ENCODE measurements around the gene PSME4.

PSME4 gene

DNA sequence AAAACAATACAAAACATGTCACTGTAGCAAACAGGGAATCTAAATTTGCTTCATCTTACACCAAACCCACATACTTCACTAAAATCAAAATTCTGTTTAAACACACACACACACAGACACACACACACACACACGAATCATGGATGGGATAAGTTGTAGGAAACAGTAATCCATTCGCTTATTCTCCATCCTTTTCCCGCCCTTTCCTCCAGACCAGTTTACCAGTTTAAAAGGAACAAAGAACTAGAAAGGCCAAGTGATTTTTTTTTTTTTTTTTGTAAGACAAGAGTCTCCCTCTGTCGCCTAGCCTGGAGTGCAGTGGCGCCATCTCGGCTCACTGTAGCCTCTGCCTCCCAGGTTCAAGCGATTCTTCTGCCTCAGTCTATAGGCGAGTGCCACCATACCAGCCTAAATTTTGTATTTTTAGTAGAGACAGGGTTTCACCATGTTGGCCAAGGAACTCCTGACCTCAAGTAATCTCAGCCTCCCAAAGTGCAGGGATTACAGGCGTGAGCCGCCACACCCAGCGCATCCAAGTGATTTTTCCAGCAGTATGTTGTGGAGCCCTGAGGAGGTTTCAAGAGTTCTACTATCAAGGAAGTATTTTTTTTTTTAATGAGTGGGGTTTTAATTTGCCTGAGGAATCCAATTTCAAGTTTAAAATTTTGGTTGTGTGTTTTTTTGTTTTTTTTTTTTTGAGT, 5.7 kb downstream of the PSME4 start:
- DNase-seq, result no peak

DNA sequence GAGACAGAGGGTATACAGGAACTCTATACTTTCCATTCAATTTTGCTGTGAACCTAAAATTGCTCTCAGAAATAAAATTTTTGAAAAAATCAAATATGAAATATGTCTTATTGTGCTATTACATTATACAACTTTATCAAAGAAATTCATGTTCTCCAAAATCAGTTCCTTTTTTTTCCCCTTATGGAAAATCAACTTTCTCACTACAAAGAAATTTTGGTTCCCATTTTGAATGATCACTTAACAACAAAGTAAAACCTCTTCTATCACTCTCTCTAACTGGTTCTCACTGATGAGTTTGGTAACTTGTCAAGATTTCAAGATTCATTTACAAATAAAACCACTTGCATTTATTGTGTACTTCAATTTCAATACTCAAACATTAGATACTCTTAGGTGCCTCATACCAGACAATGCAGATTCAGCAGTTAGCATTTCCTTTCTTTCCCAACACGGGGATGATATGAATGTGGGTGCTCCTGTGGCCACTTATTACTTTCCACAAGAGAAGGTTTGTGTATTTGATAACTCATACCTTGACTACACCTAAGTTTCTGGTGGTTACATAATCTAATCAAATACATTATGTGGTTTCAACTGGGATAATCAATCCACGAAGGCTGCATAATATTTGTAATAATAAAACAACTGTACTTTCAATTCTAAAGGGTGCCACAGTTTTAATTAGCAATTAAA, 6.4 kb downstream of the PSME4 start:
- DNase-seq, result no peak

DNA sequence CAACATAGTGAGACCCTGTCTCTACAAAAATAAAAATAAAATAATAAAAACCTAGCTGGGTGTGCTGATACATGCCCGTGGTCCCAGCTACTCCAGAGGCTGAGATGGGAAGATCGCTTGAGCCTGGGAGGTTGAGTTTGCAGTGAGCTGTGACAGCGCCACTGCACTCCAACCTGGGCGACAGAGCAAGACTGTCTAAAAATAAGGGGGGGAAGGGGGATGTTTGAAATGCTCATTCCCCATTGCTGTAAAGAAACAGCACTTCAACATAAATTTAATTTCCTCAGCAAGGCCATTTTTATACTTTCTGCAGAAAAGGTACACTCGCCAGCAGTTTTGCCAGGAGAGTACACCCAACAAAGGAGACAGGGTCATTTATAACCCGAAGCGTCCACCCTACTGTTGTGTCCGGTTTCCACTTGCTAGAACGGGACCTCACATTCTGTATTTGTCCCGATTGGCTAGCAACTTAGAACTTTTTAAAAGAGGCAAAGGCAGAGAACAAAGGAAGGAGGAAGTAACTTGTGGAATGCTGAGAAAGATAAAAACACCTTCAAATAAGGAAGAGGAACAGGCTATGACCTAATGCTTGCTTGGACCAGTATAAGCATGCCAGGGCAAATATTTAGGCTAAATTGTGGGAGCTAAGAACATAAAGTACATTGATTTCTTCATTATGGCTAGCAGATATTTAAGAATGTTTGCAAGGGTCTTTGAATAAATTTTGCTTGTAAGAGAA, 9.1 kb downstream of the PSME4 start:
- peak in 1 of 3 experiments; percentile 56 for DNase-seq

DNA sequence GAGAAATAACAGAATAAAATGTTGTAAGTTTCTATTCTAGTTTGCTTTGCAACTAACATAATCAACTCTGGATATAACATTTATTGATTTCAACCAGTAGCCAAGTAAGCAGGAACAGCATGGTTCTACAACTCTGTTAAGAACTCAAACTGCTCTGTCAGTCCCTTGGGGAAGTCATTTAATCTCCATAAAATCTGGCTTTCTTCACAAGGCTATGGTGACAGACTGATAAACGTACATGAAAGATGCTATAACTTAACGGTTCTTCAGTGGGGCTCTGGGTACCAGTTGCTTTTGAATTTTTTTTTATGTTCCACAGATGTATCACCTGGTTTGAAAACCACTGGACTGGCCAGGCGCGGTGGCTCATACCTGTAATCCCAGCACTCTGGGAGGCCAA, 10.3 kb downstream of the PSME4 start:
- peak in 1 of 3 experiments; percentile 13 for DNase-seq

DNA sequence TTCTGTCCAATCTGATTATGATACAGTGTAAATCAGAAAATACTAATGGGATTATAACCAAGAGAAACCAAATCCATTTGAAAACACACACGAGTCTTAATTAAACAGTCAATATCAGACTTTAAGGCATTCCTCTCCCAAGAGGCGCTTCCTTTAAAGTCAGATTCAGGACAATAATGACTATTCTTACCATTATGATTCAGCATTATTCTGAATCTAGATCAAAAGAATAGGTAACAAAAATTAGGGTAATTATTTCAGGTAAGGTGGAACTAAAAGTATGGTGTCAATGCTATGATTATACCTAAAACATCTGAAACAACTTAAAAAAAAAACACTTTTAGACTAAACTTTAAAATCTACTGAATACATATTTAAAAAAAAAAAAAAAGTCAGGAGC, 12.3 kb downstream of the PSME4 start:
- DNase-seq, result no peak

DNA sequence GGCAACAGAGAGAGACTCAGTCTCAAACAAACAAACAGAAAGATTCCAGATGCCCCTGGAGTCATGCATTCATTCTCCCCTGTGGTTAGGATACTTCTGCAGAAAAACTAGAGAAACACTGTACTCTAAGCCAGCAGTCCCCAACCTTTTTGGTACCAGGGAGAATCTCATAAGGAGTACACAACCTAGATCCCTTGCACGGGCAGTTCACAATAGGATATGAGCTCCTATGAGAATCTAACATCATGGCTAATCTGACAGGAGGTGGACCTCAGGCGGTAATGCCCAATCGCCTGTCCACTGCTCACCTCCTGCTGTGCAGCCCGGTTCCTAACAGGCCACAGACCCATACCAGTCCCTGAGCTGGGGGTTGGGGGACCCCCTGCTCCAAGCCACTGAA, 18.3 kb downstream of the PSME4 start:
- DNase-seq, result no peak

DNA sequence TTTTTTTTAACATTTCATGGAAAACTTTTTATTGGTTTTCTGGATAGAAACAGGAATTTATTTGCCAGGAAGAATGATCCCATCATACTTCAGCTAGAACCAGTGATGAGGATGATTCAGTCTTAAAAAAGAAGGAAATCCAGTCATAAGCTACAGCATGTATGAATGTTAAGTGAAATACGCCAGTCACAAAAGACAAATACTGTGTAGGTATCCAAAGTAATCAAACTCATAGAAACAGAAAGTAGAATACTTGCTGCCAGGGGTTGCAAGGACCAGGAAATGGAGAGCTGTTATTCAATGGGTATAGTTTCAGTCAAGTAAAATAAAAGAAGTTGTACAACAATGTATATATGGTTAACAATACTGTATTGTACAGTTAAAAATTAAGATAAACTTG, 21.3 kb downstream of the PSME4 start:
- DNase-seq, result no peak

DNA sequence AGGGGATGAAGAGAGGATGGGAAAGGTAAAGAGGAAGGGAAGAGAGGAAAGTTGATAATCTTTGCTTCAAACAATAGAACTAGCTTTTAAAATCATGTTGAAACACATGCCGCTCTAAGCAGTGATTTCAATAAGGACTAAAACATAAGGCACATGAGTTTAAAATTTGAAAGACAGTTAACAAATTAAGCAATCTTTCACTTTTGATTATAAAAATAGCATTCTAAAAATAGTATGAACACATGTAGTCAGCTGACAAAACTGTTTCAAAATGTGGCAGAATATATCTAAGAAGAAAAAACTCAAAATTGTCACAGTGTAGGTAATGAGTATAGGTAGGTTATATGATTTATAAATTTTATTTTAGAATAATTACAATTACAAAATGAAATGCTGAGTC, 25.3 kb downstream of the PSME4 start:
- no peak for DNase-seq

DNA sequence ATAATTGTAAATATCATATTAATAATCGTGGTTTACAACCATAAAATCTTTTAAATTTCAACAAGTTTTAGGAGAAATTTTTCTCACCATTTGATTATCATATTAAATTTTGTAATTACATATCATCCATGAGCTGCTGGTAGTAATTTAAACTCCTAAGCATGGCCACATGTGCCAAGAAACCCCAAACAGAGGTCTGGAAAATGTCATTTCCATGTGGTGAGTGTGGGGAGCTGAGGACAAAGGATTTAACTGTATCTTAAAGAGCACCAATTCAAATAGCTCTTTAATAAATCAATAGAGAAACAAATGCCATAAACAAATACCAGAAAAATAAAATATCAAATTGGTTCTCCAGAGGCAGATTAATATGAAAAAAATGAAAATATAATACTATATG, 26.3 kb downstream of the PSME4 start:
- no peak for DNase-seq

DNA sequence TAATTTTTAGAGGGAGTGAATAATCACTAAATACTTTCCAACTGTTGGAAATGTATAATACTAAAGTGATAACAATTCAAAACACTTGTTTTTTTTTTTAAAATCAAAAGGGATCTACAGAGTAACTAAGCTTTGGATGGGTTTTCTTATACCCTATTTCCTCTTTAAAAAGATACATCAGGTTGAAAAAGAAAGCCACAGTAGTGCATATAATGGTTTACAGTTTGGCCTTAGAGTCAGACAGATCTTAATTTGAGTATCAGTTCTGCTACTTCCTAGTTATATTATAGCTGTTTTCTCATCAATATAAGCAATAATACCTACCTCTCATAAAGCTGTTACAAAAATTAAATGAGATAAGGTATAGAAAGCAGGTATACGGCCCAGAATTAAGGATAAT, 28.5 kb downstream of the PSME4 start:
- no peak for DNase-seq

DNA sequence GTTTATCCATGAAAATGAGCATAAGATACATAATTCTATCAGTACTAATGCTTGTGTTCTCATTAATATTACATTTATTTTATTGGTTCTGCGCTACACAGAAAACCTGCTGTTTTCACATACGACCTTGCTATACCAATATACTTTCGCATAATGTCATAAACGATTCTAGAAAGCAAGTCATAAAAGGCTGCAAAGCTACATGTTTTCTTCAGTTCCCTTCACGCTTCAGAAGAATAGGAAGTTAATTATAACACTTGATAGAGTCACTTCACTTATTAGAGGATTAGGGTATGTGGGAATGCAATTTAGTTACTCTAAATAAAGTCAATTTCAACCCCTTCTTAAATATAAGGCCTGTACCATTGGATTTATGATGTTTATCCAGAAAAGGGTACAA, 29.0 kb downstream of the PSME4 start:
- no peak for DNase-seq

DNA sequence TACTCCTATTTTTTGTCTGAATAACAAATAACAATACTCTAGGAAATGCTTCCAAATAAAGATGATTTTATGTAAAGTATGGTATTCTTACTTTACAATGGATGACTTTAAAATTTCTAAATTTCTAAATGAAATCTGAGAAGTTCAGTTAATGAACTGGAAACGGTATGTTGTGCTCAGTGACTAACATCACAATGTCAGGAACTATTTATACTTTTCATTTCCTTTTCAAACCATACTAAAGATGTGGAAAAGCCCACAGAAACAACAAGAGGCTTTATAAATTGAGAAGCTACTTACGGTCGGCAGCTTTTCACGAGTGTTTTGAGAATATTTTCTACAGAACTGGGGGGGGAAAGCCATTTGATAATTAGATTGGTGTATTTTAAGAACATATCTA, 31.1 kb downstream of the PSME4 start:
- no peak for DNase-seq

DNA sequence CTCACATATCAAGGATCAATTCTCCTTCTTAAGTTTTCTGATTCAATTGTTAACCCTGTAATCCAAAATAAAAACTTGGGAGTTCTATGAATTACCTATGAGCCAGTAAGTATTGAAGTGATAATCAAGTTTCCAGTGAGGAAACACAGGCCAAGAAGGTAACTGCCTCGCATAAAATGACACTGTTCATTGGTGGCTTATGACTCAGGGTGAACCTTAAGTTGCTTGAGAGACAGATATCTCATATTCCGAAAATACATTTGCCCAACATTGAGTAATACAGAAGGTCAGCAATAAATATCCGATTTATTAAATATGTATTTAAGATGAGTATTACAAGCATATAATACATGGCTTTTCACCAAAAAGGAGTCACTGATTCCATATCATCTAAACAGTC, 31.9 kb downstream of the PSME4 start:
- no peak for DNase-seq

DNA sequence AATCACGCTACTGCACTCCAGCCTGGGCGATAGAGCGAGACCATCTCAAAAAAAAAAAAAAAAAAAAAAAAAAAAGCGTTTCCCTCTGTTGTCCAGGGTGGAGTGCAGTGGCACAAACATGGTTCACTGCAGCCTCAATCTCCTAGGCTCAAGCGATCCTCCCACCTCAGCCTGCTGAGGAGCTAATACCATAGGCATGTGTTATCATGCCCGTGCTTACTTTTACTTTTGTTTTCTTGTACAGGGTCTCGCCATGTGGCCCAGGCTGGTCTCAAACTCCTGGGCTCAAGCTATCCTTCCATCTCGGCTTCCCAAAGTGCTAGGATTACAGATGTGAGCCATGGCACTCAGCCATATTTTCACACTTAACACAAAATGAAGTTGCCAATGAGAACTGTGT, 37.5 kb downstream of the PSME4 start:
- no peak for DNase-seq

DNA sequence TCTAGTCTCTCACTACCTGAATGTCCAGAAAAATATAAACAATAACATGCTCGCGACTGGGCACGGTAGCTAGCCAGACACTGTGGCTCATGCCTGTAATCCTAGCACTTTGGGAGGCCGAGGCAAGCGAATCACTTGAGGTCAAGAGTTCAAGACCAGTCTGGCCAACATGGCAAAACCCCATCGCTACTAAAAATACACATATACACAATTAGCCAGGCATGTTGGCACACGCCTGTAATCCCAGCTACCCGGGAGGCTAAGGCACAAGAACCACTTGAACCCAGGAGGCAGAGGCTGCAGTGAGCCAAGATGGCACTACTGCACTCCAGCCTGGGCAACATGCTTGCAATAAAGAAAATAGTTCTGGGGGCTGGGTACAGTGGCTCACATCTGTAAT, 44.5 kb downstream of the PSME4 start:
- DNase-seq, result peak in 1 of 3 experiments; percentile 16

DNA sequence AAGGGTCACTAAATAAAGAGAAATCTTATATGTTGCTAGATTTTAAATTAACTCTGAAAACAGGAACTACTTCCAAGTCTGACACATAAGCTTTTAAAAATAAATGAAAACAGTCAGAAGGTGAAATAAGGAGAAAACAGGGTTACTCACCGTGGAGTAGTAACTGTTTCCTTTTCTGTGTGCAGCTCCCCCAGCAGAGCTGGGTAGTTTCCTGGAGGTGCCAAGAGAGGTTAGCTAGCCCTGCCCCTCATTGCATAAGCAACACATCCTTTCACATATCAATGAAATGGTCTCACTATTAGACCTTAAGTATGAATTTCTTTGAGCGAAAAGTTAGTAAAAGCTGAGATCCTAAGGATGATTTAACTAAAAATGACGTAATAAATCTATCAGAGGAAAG, 57.1 kb downstream of the PSME4 start:
- no peak for DNase-seq

DNA sequence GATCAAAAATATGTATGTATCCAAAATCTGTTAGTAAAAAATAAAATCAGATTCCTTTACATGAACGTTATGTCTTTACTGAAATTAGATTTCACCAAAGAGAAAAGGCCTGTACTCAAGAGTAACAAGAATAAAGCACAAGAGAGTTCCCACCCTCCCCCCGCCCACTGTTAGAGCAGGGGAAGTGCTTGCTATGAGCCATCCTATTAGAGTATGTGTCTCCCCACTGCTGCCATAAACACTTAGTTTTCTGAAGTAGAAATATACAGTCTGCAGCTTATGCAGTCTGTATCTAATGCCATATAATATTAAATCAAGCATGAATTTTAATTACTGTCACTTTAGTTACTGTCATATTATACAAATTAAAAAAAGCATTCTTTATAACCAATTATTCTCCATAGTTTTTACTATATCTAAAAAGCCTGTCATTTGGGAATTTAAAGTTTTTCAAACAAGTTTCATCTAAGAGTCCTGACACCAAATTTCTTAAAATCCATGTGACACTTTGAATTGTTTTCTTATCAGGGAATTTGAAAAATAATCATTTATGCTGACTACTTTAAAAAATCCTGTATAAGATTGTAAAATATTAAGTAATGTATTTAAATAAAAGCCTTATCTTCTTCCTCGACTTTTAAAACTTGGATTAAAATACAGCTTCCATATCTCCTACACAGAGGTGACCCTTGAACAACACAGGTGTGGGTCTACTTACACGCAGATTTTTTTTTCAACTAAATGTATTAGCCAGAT, 59.2 kb downstream of the PSME4 start:
- no peak for DNase-seq

DNA sequence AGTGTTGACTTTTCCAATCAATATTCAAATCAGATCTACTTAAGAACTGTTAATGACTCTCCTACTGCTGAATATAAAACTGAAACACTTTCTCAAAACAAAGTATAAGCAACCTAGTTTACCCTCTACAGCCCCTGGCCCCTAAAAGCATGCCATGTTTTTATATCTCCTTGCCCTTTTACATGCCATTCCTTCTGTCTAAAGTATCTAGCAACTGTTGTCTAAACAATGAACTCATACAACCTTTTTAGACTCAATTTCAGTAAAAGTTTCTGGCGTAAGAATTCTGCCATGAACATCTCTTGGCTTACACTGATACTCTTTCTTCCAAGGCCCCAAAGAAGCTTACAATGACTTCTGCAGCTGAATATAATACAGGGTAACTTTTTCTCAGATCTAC, 63.2 kb downstream of the PSME4 start:
- DNase-seq, result no peak

DNA sequence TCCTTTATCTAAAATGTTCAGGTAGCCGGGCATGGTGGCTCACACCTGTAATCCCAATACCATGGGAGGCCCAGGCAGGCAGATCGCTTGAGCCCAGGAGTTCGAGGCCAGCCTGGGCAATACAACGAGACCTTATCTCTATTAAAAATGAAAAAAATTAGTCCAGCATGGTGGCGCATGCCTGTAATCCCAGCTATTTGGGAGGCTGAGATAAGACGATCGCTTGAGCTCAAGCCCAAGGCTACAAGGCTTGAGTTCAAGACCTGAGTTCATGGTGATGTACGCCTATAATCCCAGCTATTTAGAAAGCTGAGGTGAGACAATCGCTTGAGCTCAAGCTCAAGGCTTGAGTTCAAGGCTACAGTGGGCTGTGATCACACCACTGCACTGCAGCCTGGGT, 65.4 kb downstream of the PSME4 start:
- no peak for DNase-seq

DNA sequence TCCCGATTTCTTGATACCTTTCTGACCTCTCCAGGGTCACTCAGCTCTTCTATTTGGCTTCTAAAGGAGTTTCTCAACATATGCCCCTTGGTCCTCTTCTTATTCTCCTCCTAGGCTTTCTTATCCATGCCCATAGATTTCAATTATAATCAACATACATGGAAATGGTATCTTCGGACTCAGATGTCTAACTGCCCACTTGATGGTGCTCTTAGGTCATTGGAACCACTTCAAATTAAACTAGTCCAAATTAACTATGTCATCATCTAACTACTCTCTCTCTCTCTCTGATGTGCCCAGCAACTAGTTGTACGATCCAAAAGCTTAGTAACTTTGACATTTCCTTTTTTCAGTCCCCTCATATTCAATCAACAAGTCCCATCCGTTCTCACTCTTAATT, 67.8 kb downstream of the PSME4 start:
- peak in 1 of 3 experiments; percentile 17 for DNase-seq

DNA sequence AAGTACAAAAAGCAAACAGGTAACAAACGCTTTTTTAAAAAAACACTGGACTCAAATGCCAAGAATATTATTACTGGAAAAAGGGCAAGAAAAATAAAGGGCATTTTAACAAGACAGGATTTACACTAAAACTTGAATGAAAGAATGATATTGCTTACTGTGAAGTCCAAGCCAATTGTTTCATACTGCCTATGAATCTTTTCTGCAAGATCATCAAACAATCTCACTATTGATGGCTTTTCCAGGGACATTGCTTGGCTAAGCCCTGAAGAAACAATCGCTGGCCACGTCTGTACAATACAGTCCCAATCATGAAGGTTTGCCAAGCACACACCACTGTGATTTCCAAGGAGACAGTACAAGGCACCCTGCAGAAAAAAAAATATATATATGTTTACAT, 69.6 kb downstream of the PSME4 start:
- DNase-seq, result no peak

DNA sequence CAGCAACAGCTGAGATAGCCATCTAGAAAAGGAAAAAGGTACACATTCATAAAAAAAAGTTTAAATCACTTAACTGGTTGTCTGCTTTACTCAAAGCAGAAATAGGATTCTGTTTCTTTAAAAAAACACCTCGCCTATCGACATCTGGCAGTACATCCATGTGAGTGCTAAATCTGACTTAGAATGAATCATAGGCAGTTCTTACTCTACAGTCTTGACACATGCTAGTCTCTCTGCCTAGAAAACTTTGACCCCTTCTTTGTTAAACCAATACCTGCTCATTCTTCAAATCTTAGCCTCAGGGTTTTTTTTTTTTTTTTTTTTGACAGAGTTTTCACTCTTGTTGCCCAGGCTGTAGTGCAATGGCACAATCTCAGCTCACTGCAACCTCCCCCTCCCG, 73.9 kb downstream of the PSME4 start:
- no peak for DNase-seq
